Measurements from ENCODE around the gene RAB9A. TPM values are rescaled to one million over a fixed set of nuclear protein-coding genes. Genes with fewer than 3 reads are reported as not detected.

The RAB9A gene
- total RNA-seq, 1 experiment from 2014 or later = 26.7 TPM

GRCh38 chrX:13752141-13752540 is 63.2 kb downstream of the RAB9A start:
- intact Hi-C loops (cut with micrococcal nuclease; ENCODE audit: unreplicated experiment) = no loop called here
- Histone ChIP-seq H3K4me3 (no peak overlapping the region), H3K27ac (no peak overlapping the region), H3K9me3 (ENCODE audit: insufficient read depth, low read depth) (no peaks in the 10 kb centered on the region), H3K4me2 (no peak overlapping the region), H3K79me2 (ENCODE audit: low read depth) (no peaks in the 10 kb centered on the region), H3K36me3 (ENCODE audit: low read depth) (peaks cover 12% of the 10 kb centered on the region), H4K20me1 (ENCODE audit: insufficient read depth) (no peaks in the 10 kb centered on the region), H3K27me3 (ENCODE audit: insufficient read depth, low read depth) (no peaks in the 10 kb centered on the region), H3F3A (ENCODE audit: insufficient read depth, low read depth) (no peaks in the 10 kb centered on the region), H3K9me2 (ENCODE audit: insufficient read depth) (no peaks in the 10 kb centered on the region), H3K4me1 (replicated peaks; ENCODE audit: insufficient read depth) (no peaks in the 10 kb centered on the region), H2AFZ (no peak overlapping the region)
- POLR2A ChIA-PET (ENCODE audit: unreplicated experiment) = interaction anchor here (0.7 kb wide), 1 partner anchor 806 kb away, joined by 5 read pairs; no protein-coding TSS in a partner anchor
- TF ChIP-seq EZH2 (IDR thresholded peaks at IDR 0.05; ENCODE audit: low read depth) (no peak), CTCF (conservative IDR thresholded peaks at IDR 0.05) (no peak)
- no TSS peak for BruUV-seq (replicated peaks)
- CTCF ChIA-PET = interaction anchor here (0.5 kb wide), 1 partner anchor 247 kb away, joined by 5 read pairs; no protein-coding TSS in a partner anchor
- DNase-seq = no peak

DNA sequence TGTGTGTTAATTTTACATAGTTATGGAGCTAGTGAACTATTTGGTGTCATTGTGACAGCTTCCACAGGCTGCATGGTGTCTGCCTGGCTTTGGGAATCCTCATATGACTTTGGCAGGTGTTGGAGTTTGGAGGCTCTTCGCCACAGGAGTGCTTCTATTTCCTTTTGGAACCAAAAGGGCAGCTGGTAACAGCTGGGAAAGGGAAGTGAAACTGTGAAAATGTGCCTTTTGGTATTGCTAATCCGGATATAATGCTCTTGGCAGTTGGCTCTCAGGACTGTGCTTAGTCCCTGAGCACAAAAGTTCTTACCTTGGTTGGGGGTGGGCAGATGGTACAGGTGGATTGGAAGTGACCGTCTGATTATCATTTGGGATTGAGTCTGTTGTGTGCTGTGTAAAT is 63.7 kb downstream of the RAB9A start:
- intact Hi-C loops (cut with micrococcal nuclease; ENCODE audit: unreplicated experiment) = no loop called here
- no peaks in the 10 kb centered on the region for H3K27me3 ChIP-seq (ENCODE audit: insufficient read depth, low read depth)
- BruUV-seq (replicated peaks) = no TSS peak
- no peak for DNase-seq
- H3K36me3 ChIP-seq (ENCODE audit: low read depth) = peaks cover 13% of the 10 kb centered on the region
- no peaks in the 10 kb centered on the region for H3K4me1 ChIP-seq (replicated peaks; ENCODE audit: insufficient read depth)
- TF ChIP-seq EZH2 (IDR thresholded peaks at IDR 0.05; ENCODE audit: low read depth) (no peak), CTCF (conservative IDR thresholded peaks at IDR 0.05) (no peak)
- H3K79me2 ChIP-seq (ENCODE audit: low read depth) = no peaks in the 10 kb centered on the region
- ChIA-PET CTCF (interaction anchor here (0.5 kb wide), 1 partner anchor 248 kb away, joined by 5 read pairs; no protein-coding TSS in a partner anchor), POLR2A (ENCODE audit: unreplicated experiment) (no interaction called here)
- H3K4me2 ChIP-seq = no peak overlapping the region
- H3F3A ChIP-seq (ENCODE audit: insufficient read depth, low read depth) = no peaks in the 10 kb centered on the region
- H3K9me2 ChIP-seq (ENCODE audit: insufficient read depth) = no peaks in the 10 kb centered on the region
- no peak overlapping the region for H2AFZ ChIP-seq
- no peak overlapping the region for H3K27ac ChIP-seq
- H3K4me3 ChIP-seq = no peak overlapping the region
- H3K9me3 ChIP-seq (ENCODE audit: insufficient read depth, low read depth) = no peaks in the 10 kb centered on the region
- H4K20me1 ChIP-seq (ENCODE audit: insufficient read depth) = no peaks in the 10 kb centered on the region

GRCh38 chrX:13754765-13755164 is 65.8 kb downstream of the RAB9A start:
- ChIA-PET CTCF (no interaction called here), POLR2A (ENCODE audit: unreplicated experiment) (no interaction called here)

More at GRCh38 chrX:13754765-13755164, 65.8 kb downstream of the RAB9A start:
- no peaks in the 10 kb centered on the region for H4K20me1 ChIP-seq (ENCODE audit: insufficient read depth)
- H3K4me3 ChIP-seq = no peak overlapping the region
- no peaks in the 10 kb centered on the region for H3K27me3 ChIP-seq (ENCODE audit: insufficient read depth, low read depth)
- DNase-seq = no peak
- no peak overlapping the region for H3K4me2 ChIP-seq
- no peak for TF ChIP-seq CTCF (conservative IDR thresholded peaks at IDR 0.05)
- no peaks in the 10 kb centered on the region for H3K9me2 ChIP-seq (ENCODE audit: insufficient read depth)
- no peaks in the 10 kb centered on the region for H3K9me3 ChIP-seq (ENCODE audit: insufficient read depth, low read depth)
- no peak overlapping the region for H2AFZ ChIP-seq
- no peaks in the 10 kb centered on the region for H3K79me2 ChIP-seq (ENCODE audit: low read depth)
- no peaks in the 10 kb centered on the region for H3F3A ChIP-seq (ENCODE audit: insufficient read depth, low read depth)
- H3K4me1 ChIP-seq (replicated peaks; ENCODE audit: insufficient read depth) = no peaks in the 10 kb centered on the region
- H3K36me3 ChIP-seq (ENCODE audit: low read depth) = peaks cover 20% of the 10 kb centered on the region
- no TSS peak for BruUV-seq (replicated peaks)
- no peak overlapping the region for H3K27ac ChIP-seq
- intact Hi-C loops (cut with micrococcal nuclease; ENCODE audit: unreplicated experiment) = no loop called here

Measured in PC-9 (cell line).